ENCODE measurements around the gene ACSM3. TPM values are rescaled to one million over a fixed set of nuclear protein-coding genes. Genes with fewer than 3 reads are reported as not detected.
A peak's percentile ranks its signal among the peaks of the same experiment; 100 is the strongest.

ACSM3 gene
- total RNA-seq, 2 experiments from 2014 or later, result 4.6 to 6.2 TPM

DNA sequence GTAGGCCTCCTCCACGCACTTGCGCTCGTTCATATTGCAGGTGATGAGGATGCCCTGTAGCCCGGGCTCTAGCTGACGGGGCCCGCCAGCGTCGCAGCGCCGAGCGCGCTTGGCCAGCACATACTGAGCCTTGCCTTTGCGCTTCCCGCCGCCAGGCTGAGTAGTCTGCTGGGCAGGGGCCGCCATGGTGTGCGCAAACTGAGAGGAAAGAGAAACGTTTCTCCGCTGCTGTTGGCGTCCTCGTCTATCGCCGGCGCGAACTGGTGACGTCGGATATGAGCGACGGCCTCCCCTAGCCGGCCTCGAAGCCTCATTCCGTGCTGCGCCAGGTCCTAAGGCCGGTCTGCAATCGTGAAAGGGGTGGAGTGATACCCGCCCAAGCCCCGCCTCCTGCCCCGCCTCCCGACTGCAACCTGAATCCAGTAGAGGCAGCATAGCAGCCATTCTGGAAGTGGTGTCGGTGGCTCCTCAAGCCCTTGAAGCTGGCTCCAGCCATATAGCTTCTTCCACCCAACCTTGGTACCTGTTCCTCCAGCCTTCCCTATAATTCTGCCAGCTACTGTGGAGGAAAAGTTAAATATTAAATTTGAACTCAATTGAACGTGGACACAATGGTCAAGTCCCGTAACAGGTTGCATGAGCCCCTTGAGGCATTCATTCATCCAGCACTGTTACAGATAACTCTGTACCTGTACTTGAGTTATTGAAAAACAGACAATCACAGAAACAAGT is 22.1 kb upstream of the ACSM3 start, which contains the start of gene THUMPD1:
Gene THUMPD1, minus strand, starts transcription at position 265 of the 732 bp plus-strand sequence. Its CDS starts 79 bp downstream, at position 186.
- Histone ChIP-seq H3K4me1 (ENCODE audit: insufficient read depth, low read length) (peaks cover 35% of the 10 kb centered on the region), H3K27ac (ENCODE audit: low read depth in 1 of 2, low read length in 2 of 2) (peak within 1 kb of the TSS; percentile 99 to 100), H3K27me3 (ENCODE audit: control insufficient read depth in 1 of 2, insufficient read depth in 2 of 2, low read length in 2 of 2) (no peaks in the 10 kb centered on the region), H3K9me3 (ENCODE audit: control insufficient read depth in 1 of 2, insufficient read depth in 1 of 2, low read length in 2 of 2) (peaks cover 0 to 4% of the 10 kb centered on the region in 2 experiments), H3K36me3 (ENCODE audit: insufficient read depth, low read length) (peaks cover 24% of the 10 kb centered on the region), H3K4me3 (ENCODE audit: low read length) (peak within 1 kb of the TSS; percentile 100)
- DNase-seq (peak; percentile 94 to 99 (median 98)), ATAC-seq (ENCODE audit: poor library complexity) (peak; percentile 92)
- H3K36me3 Mint-ChIP-seq (ENCODE audit: low read depth), result peaks cover 39% of the 10 kb centered on the region
- ChIA-PET CTCF (interaction anchor here (2.4 kb wide), 1 partner anchor 23 kb away, joined by 10 read pairs; the partner anchor contains the start of gene ACSM3), POLR2A (interaction anchor here (0.7 to 2.6 kb wide), 7 partner anchors 10 to 103 kb away, joined by 3 to 30 read pairs (median 4); partner anchors contain the start of genes ACSM3, ERI2 and REXO5)
- H3K27me3 Mint-ChIP-seq, result no peaks in the 10 kb centered on the region
- peak within 1 kb of the TSS; percentile 99 for H3K27ac Mint-ChIP-seq
- intact Hi-C loops (cut with DNase I, micrococcal nuclease), result loop anchor here (1.0 to 10.0 kb wide), 6 partner anchors 22 to 1553 kb away; partner anchors contain the start of genes ERI2 (in 2 of the 2), REXO5 (in 2 of the 2), DCUN1D3 (in 1 of the 2) and LYRM1 (in 1 of the 2)
- peaks cover 34% of the 10 kb centered on the region for H3K4me1 Mint-ChIP-seq (ENCODE audit: low read depth)
- no peaks in the 10 kb centered on the region for H3K9me3 Mint-ChIP-seq
- H3K4me3 Mint-ChIP-seq, result peak within 1 kb of the TSS; percentile 97
- TF ChIP-seq, protein P1, sequence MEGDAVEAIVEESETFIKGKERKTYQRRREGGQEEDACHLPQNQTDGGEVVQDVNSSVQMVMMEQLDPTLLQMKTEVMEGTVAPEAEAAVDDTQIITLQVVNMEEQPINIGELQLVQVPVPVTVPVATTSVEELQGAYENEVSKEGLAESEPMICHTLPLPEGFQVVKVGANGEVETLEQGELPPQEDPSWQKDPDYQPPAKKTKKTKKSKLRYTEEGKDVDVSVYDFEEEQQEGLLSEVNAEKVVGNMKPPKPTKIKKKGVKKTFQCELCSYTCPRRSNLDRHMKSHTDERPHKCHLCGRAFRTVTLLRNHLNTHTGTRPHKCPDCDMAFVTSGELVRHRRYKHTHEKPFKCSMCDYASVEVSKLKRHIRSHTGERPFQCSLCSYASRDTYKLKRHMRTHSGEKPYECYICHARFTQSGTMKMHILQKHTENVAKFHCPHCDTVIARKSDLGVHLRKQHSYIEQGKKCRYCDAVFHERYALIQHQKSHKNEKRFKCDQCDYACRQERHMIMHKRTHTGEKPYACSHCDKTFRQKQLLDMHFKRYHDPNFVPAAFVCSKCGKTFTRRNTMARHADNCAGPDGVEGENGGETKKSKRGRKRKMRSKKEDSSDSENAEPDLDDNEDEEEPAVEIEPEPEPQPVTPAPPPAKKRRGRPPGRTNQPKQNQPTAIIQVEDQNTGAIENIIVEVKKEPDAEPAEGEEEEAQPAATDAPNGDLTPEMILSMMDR (IDR thresholded peaks at IDR 0.05), result no peak

DNA sequence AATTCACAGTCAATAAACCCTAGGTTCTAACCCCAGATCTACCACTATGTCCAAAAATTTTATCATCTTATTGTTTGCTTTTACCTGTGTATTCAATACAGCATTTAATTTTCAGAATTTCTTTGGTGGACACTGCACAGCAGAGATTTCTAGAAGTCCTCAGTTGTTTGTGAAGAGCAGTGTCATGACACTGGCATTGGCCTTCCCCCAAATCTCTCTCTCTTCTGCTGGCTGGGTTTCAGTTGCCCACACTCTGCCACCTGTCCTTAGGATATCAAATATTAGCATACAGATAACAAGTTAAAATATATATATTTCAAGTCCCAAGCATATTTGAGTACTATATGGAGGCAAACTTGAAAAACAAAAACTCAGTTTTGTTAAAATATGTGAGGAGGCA is 20.2 kb upstream of the ACSM3 start:
- Histone ChIP-seq H3K4me1 (ENCODE audit: insufficient read depth, low read length) (peaks cover 31% of the 10 kb centered on the region), H3K27me3 (ENCODE audit: control insufficient read depth in 1 of 2, insufficient read depth in 2 of 2, low read length in 2 of 2) (no peaks in the 10 kb centered on the region), H3K4me3 (ENCODE audit: low read length) (no peak overlapping the region), H3K27ac (ENCODE audit: low read depth in 1 of 2, low read length in 2 of 2) (no peak overlapping the region), H3K9me3 (ENCODE audit: control insufficient read depth in 1 of 2, insufficient read depth in 1 of 2, low read length in 2 of 2) (peaks cover 7 to 15% of the 10 kb centered on the region in 2 experiments), H3K36me3 (ENCODE audit: insufficient read depth, low read length) (peaks cover 6% of the 10 kb centered on the region)
- intact Hi-C loops (cut with DNase I, micrococcal nuclease), result loop anchor here in 1 of 2 experiments (5.0 to 10.0 kb wide), 3 partner anchors 64 to 1551 kb away; partner anchors contain the start of genes ERI2, POLR3E, REXO5 and VPS35L
- TF ChIP-seq, protein P1 (IDR thresholded peaks at IDR 0.05), result no peak
- Mint-ChIP-seq H3K27ac (no peak overlapping the region), H3K4me3 (no peak overlapping the region), H3K36me3 (ENCODE audit: low read depth) (peaks cover 29% of the 10 kb centered on the region), H3K4me1 (ENCODE audit: low read depth) (peaks cover 25% of the 10 kb centered on the region), H3K27me3 (no peaks in the 10 kb centered on the region), H3K9me3 (no peaks in the 10 kb centered on the region)
- CTCF ChIA-PET, result no interaction called here
- ATAC-seq (ENCODE audit: poor library complexity) (no peak), DNase-seq (no peak)
- POLR2A ChIA-PET, result interaction anchor here (0.9 kb wide), 1 partner anchor 21 kb away, joined by 3 read pairs; the partner anchor contains the start of gene ACSM3

DNA sequence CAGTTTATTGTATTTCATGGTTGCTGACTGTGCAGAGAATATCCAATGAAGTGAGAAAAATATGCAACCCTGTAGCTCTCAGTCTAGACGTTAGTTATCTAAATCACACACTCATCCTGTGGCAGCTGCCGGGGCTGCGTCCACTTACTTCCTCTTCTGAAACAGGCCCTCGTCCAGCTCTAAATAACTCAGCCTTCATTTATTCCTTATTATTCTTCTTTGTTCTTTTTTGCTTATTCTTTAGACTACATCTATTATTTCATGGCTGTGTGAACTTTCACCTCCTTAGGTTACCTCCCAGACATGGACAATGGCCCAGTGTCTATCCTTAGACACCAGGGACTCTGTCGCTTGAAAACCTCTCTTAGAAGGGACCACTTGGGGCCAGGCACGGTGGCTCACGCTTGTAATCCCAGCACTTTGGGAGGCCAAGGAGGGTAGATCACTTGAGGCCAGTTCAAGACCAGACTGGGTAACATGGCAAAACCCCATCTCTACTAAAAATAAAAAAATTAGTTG is 18.8 kb upstream of the ACSM3 start:
- H3K4me1 ChIP-seq (ENCODE audit: insufficient read depth, low read length), result peaks cover 17% of the 10 kb centered on the region
- H3K27ac ChIP-seq (ENCODE audit: low read depth in 1 of 2, low read length in 2 of 2), result no peak overlapping the region
- no peak overlapping the region for H3K4me3 Mint-ChIP-seq
- H3K27me3 ChIP-seq (ENCODE audit: control insufficient read depth in 1 of 2, insufficient read depth in 2 of 2, low read length in 2 of 2), result no peaks in the 10 kb centered on the region
- ChIA-PET CTCF (no interaction called here), POLR2A (no interaction called here)
- H3K36me3 ChIP-seq (ENCODE audit: insufficient read depth, low read length), result no peaks in the 10 kb centered on the region
- no peak overlapping the region for H3K27ac Mint-ChIP-seq
- peak in 1 of 14 experiments; percentile 9 for DNase-seq
- intact Hi-C loops (cut with DNase I, micrococcal nuclease), result loop anchor here in 1 of 2 experiments (5.0 to 10.0 kb wide), 4 partner anchors 62 to 1550 kb away; partner anchors contain the start of genes CCP110, ERI2, GDE1 and POLR3E
- TF ChIP-seq, protein P1 (IDR thresholded peaks at IDR 0.05), result no peak
- H3K9me3 ChIP-seq (ENCODE audit: control insufficient read depth in 1 of 2, insufficient read depth in 1 of 2, low read length in 2 of 2), result peaks cover 7 to 15% of the 10 kb centered on the region in 2 experiments
- no peaks in the 10 kb centered on the region for H3K9me3 Mint-ChIP-seq
- no peaks in the 10 kb centered on the region for H3K27me3 Mint-ChIP-seq
- ATAC-seq (ENCODE audit: poor library complexity), result no peak
- H3K4me3 ChIP-seq (ENCODE audit: low read length), result no peak overlapping the region
- H3K4me1 Mint-ChIP-seq (ENCODE audit: low read depth), result peaks cover 17% of the 10 kb centered on the region
- H3K36me3 Mint-ChIP-seq (ENCODE audit: low read depth), result peaks cover 20% of the 10 kb centered on the region

All from CD4-positive, alpha-beta T cell (primary cell).